ENCODE measurements around the gene ROBO1. TPM values are rescaled to one million over a fixed set of nuclear protein-coding genes. Genes with fewer than 3 reads are reported as not detected.
"Not testable (repeated sequence)": the region's sequence is repeated elsewhere in the genome, so short reads cannot be mapped to it uniquely, and the experiment has no call there.

The ROBO1 gene
- total RNA-seq, 1 donor from 2014 or later: 71.7 TPM

DNA sequence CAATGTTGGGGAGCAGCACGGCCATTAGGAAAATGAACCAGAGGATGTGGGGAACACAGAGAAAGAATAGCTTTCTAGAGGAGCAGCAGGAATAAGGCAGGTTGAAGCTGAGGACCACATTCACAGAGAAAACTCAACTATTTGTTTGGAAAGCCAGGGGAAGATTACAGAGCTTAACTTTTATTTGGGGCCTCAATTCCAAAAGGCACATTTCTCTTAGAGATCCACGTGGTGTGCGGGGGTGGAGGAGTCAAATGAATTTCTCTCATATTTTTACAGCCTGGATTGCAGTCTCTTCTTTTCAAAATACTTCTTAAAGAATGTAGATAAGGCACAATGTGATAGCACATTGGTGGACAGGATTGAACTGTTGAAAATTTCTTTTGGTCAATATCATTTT lies 253.7 kb downstream of the ROBO1 start:
- Histone ChIP-seq H4K20me1 (ENCODE audit: insufficient read depth, low read length) (no peaks in the 10 kb centered on the region), H3K27me3 (ENCODE audit: insufficient read depth, low read length) (no peaks in the 10 kb centered on the region), H3K4me2 (ENCODE audit: low read length) (no peak overlapping the region), H3K9ac (ENCODE audit: low read length) (no peak overlapping the region), H3K4me3 (ENCODE audit: insufficient read depth, low read depth, low read length) (no peak overlapping the region), H3K27ac (ENCODE audit: low read depth, low read length) (no peak overlapping the region), H3K4me1 (ENCODE audit: insufficient read depth, low read length) (no peaks in the 10 kb centered on the region), H2AFZ (ENCODE audit: low read depth, low read length) (peak overlapping the region; percentile 34), H3K79me2 (ENCODE audit: insufficient read depth, low read length) (no peaks in the 10 kb centered on the region), H3K36me3 (ENCODE audit: insufficient read depth, low read length) (no peaks in the 10 kb centered on the region), H3K9me3 (ENCODE audit: insufficient read depth, low read depth, low read length) (no peaks in the 10 kb centered on the region)
- no peaks in the 10 kb centered on the region for H3K36me3 Mint-ChIP-seq (ENCODE audit: low read depth, unreplicated experiment)
- H3K4me3 Mint-ChIP-seq (ENCODE audit: unreplicated experiment): no peak overlapping the region
- no peak overlapping the region for H3K27ac Mint-ChIP-seq (ENCODE audit: unreplicated experiment)
- H3K9me3 Mint-ChIP-seq (ENCODE audit: unreplicated experiment): peaks cover 2% of the 10 kb centered on the region
- FAIRE-seq (no peak), DNase-seq (ENCODE audit: low read depth) (no peak)
- TF ChIP-seq EZH2 (IDR thresholded peaks at IDR 0.05; ENCODE audit: insufficient read depth, low read length): no peak
- TF ChIP-seq, protein P1, sequence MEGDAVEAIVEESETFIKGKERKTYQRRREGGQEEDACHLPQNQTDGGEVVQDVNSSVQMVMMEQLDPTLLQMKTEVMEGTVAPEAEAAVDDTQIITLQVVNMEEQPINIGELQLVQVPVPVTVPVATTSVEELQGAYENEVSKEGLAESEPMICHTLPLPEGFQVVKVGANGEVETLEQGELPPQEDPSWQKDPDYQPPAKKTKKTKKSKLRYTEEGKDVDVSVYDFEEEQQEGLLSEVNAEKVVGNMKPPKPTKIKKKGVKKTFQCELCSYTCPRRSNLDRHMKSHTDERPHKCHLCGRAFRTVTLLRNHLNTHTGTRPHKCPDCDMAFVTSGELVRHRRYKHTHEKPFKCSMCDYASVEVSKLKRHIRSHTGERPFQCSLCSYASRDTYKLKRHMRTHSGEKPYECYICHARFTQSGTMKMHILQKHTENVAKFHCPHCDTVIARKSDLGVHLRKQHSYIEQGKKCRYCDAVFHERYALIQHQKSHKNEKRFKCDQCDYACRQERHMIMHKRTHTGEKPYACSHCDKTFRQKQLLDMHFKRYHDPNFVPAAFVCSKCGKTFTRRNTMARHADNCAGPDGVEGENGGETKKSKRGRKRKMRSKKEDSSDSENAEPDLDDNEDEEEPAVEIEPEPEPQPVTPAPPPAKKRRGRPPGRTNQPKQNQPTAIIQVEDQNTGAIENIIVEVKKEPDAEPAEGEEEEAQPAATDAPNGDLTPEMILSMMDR (IDR thresholded peaks at IDR 0.05; ENCODE audit: insufficient read depth, low read depth, low read length): no peak
- H3K27me3 Mint-ChIP-seq (ENCODE audit: low read depth, unreplicated experiment): no peaks in the 10 kb centered on the region
- H3K4me1 Mint-ChIP-seq (ENCODE audit: low read depth, unreplicated experiment): peaks cover 6% of the 10 kb centered on the region

DNA sequence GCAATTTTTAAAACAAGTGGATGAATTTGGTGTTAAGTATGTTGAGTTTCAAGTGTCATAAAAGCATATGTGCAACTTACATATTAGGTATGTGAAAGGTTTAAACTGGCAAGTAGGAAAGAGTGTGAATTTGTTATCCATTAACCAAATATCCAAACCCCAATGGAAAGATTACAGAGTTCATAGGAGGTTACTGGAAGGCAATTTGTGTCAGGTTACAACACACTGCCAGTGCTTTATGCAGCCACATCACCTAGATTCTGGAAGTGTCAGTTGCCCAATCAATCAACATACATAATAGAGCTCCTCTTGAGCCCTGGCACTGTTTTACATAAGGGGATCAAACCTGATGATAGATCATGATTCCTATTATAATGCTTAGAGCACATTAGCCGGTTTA lies 261.0 kb downstream of the ROBO1 start:
- Mint-ChIP-seq H3K27ac (ENCODE audit: unreplicated experiment) (no peak overlapping the region), H3K27me3 (ENCODE audit: low read depth, unreplicated experiment) (no peaks in the 10 kb centered on the region), H3K9me3 (ENCODE audit: unreplicated experiment) (peaks cover 3% of the 10 kb centered on the region), H3K4me1 (ENCODE audit: low read depth, unreplicated experiment) (no peaks in the 10 kb centered on the region), H3K4me3 (ENCODE audit: unreplicated experiment) (no peak overlapping the region), H3K36me3 (ENCODE audit: low read depth, unreplicated experiment) (peaks cover 2% of the 10 kb centered on the region)
- Histone ChIP-seq H2AFZ (ENCODE audit: low read depth, low read length) (no peak overlapping the region), H3K79me2 (ENCODE audit: insufficient read depth, low read length) (no peaks in the 10 kb centered on the region), H3K4me3 (ENCODE audit: insufficient read depth, low read depth, low read length) (no peak overlapping the region), H4K20me1 (ENCODE audit: insufficient read depth, low read length) (no peaks in the 10 kb centered on the region), H3K9me3 (ENCODE audit: insufficient read depth, low read depth, low read length) (no peaks in the 10 kb centered on the region), H3K4me1 (ENCODE audit: insufficient read depth, low read length) (no peaks in the 10 kb centered on the region), H3K36me3 (ENCODE audit: insufficient read depth, low read length) (no peaks in the 10 kb centered on the region), H3K27ac (ENCODE audit: low read depth, low read length) (no peak overlapping the region), H3K4me2 (ENCODE audit: low read length) (no peak overlapping the region), H3K27me3 (ENCODE audit: insufficient read depth, low read length) (no peaks in the 10 kb centered on the region), H3K9ac (ENCODE audit: low read length) (no peak overlapping the region)
- DNase-seq (ENCODE audit: low read depth) (no peak), FAIRE-seq (no peak)
- TF ChIP-seq, protein P1 (IDR thresholded peaks at IDR 0.05; ENCODE audit: insufficient read depth, low read depth, low read length): no peak
- TF ChIP-seq EZH2 (IDR thresholded peaks at IDR 0.05; ENCODE audit: insufficient read depth, low read length): no peak

DNA sequence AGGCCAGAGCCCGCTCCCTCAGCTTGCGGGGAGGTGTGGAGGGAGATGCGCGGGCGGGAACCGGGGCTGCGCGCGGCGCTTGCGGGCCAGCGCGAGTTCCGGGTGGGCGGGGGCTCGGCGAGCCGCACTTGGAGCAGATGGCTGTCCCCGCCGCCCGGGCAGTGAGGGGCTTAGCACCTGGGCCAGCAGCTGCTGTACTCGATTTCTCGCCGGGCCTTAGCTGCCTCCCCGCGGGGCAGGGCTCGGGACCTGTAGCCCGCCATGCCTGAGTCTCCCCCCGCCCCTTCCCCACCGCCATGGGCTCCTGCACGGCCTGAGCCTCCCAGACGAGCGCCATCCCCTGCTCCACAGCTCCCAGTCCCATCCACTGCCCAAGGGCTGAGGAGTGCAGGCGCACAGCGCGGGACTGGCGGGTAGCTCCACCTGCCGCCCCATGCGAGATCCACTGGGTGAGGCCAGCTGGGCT lies 265.5 kb downstream of the ROBO1 start:
- H3K36me3 Mint-ChIP-seq (ENCODE audit: low read depth, unreplicated experiment); H3K9me3 Mint-ChIP-seq (ENCODE audit: unreplicated experiment); DNase-seq (ENCODE audit: low read depth); H3K27ac ChIP-seq (ENCODE audit: low read depth, low read length); H3K9ac ChIP-seq (ENCODE audit: low read length); H3K79me2 ChIP-seq (ENCODE audit: insufficient read depth, low read length); H3K27ac Mint-ChIP-seq (ENCODE audit: unreplicated experiment); H3K9me3 ChIP-seq (ENCODE audit: insufficient read depth, low read depth, low read length); H4K20me1 ChIP-seq (ENCODE audit: insufficient read depth, low read length); H3K4me1 ChIP-seq (ENCODE audit: insufficient read depth, low read length); H3K27me3 Mint-ChIP-seq (ENCODE audit: low read depth, unreplicated experiment); H3K4me3 Mint-ChIP-seq (ENCODE audit: unreplicated experiment); H2AFZ ChIP-seq (ENCODE audit: low read depth, low read length); H3K27me3 ChIP-seq (ENCODE audit: insufficient read depth, low read length); H3K4me3 ChIP-seq (ENCODE audit: insufficient read depth, low read depth, low read length); H3K36me3 ChIP-seq (ENCODE audit: insufficient read depth, low read length); H3K4me1 Mint-ChIP-seq (ENCODE audit: low read depth, unreplicated experiment); FAIRE-seq; H3K4me2 ChIP-seq (ENCODE audit: low read length): not testable (repeated sequence)
